ENCODE measurements around the gene LCN15. TPM values are rescaled to one million over a fixed set of nuclear protein-coding genes. Genes with fewer than 3 reads are reported as not detected.
A peak's percentile ranks its signal among the peaks of the same experiment; 100 is the strongest.

Gene LCN15
- total and polyA plus RNA-seq, 2 of the 13 experiments (the other 11 are each of a cell fraction or from before 2014, with no cell fraction given) = 1.3 to 53.7 TPM

GRCh38 chr9:136787690-136788400 is 23.5 kb upstream of the LCN15 start (continued):
- TF ChIP-seq ZNF510 (CRISPR knock-in tag; IDR thresholded peaks at IDR 0.05; ENCODE audit: low read depth) (0 out of 2 replicates have a peak, but pooled peaks have one; percentile 43), SOX6 (IDR thresholded peaks at IDR 0.05) (no peak), SOX6 (CRISPR knock-in tag; IDR thresholded peaks at IDR 0.05) (peak; percentile 41; the same call in 1 of the 2 replicates), ZFX (CRISPR knock-in tag; IDR thresholded peaks at IDR 0.05; ENCODE audit: low read depth) (peak; percentile 18; the same call in 1 of the 2 replicates), RXRA (CRISPR knock-in tag; IDR thresholded peaks at IDR 0.05) (no peak), NR2F6 (IDR thresholded peaks at IDR 0.05) (no peak), NR2F6 (CRISPR knock-in tag; IDR thresholded peaks at IDR 0.05) (peak; percentile 35; the same call in 1 of the 2 replicates), GATAD2A (CRISPR knock-in tag; IDR thresholded peaks at IDR 0.05) (peak; percentile 67), YEATS2 (CRISPR knock-in tag; IDR thresholded peaks at IDR 0.05; ENCODE audit: borderline replicate concordance) (0 out of 2 replicates have a peak, but pooled peaks have one; percentile 8), HDAC1 (CRISPR knock-in tag; IDR thresholded peaks at IDR 0.05) (peak; percentile 56; the same call in 1 of the 2 replicates), NONO (IDR thresholded peaks at IDR 0.05) (no peak), NONO (CRISPR knock-in tag; conservative IDR thresholded peaks at IDR 0.05) (no peak), ZNF282 (IDR thresholded peaks at IDR 0.05; ENCODE audit: partially characterized antibody) (no peak), LCORL (IDR thresholded peaks at IDR 0.05) (no peak), LCORL (CRISPR knock-in tag; IDR thresholded peaks at IDR 0.05) (peak; percentile 62), YEATS4 (CRISPR knock-in tag; IDR thresholded peaks at IDR 0.05; ENCODE audit: borderline replicate concordance) (peak; percentile 21; the same call in 1 of the 2 replicates), REXO4 (CRISPR knock-in tag; IDR thresholded peaks at IDR 0.05; ENCODE audit: borderline replicate concordance) (no peak)
- TF ChIP-seq, protein P1, sequence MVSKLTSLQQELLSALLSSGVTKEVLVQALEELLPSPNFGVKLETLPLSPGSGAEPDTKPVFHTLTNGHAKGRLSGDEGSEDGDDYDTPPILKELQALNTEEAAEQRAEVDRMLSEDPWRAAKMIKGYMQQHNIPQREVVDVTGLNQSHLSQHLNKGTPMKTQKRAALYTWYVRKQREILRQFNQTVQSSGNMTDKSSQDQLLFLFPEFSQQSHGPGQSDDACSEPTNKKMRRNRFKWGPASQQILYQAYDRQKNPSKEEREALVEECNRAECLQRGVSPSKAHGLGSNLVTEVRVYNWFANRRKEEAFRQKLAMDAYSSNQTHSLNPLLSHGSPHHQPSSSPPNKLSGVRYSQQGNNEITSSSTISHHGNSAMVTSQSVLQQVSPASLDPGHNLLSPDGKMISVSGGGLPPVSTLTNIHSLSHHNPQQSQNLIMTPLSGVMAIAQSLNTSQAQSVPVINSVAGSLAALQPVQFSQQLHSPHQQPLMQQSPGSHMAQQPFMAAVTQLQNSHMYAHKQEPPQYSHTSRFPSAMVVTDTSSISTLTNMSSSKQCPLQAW (CRISPR knock-in tag; IDR thresholded peaks at IDR 0.05) = peak; percentile 14; the same call in 1 of the 2 replicates
- TF ChIP-seq, protein P2, sequence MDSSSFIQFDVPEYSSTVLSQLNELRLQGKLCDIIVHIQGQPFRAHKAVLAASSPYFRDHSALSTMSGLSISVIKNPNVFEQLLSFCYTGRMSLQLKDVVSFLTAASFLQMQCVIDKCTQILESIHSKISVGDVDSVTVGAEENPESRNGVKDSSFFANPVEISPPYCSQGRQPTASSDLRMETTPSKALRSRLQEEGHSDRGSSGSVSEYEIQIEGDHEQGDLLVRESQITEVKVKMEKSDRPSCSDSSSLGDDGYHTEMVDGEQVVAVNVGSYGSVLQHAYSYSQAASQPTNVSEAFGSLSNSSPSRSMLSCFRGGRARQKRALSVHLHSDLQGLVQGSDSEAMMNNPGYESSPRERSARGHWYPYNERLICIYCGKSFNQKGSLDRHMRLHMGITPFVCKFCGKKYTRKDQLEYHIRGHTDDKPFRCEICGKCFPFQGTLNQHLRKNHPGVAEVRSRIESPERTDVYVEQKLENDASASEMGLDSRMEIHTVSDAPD (CRISPR knock-in tag; IDR thresholded peaks at IDR 0.05) = peak; percentile 52; the same call in 1 of the 2 replicates
- TF ChIP-seq, protein P3, sequence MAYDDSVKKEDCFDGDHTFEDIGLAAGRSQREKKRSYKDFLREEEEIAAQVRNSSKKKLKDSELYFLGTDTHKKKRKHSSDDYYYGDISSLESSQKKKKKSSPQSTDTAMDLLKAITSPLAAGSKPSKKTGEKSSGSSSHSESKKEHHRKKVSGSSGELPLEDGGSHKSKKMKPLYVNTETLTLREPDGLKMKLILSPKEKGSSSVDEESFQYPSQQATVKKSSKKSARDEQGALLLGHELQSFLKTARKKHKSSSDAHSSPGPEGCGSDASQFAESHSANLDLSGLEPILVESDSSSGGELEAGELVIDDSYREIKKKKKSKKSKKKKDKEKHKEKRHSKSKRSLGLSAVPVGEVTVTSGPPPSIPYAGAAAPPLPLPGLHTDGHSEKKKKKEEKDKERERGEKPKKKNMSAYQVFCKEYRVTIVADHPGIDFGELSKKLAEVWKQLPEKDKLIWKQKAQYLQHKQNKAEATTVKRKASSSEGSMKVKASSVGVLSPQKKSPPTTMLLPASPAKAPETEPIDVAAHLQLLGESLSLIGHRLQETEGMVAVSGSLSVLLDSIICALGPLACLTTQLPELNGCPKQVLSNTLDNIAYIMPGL (CRISPR knock-in tag; IDR thresholded peaks at IDR 0.05; ENCODE audit: borderline replicate concordance in 1 of 2, low read depth in 1 of 2) = peak; percentile 50 to 68; a peak in 2 of 4 replicates
- TF ChIP-seq, protein P4, sequence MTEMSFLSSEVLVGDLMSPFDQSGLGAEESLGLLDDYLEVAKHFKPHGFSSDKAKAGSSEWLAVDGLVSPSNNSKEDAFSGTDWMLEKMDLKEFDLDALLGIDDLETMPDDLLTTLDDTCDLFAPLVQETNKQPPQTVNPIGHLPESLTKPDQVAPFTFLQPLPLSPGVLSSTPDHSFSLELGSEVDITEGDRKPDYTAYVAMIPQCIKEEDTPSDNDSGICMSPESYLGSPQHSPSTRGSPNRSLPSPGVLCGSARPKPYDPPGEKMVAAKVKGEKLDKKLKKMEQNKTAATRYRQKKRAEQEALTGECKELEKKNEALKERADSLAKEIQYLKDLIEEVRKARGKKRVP (CRISPR knock-in tag; IDR thresholded peaks at IDR 0.05) = no peak
- TF ChIP-seq, protein P5, sequence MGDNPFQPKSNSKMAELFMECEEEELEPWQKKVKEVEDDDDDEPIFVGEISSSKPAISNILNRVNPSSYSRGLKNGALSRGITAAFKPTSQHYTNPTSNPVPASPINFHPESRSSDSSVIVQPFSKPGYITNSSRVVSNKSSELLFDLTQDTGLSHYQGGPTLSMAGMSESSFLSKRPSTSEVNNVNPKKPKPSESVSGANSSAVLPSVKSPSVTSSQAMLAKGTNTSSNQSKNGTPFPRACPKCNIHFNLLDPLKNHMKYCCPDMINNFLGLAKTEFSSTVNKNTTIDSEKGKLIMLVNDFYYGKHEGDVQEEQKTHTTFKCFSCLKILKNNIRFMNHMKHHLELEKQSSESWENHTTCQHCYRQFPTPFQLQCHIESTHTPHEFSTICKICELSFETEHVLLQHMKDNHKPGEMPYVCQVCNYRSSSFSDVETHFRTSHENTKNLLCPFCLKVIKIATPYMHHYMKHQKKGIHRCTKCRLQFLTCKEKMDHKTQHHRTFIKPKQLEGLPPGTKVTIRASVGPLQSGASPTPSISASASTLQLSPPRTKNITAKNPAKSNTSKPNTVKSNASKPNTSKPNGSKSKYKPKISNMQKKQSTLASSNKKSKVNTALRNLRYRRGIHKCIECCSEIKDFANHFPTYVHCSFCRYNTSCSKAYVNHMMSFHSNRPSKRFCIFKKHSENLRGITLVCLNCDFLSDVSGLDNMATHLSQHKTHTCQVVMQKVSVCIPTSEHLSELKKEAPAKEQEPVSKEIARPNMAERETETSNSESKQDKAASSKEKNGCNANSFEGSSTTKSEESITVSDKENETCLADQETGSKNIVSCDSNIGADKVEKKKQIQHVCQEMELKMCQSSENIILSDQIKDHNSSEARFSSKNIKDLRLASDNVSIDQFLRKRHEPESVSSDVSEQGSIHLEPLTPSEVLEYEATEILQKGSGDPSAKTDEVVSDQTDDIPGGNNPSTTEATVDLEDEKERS (CRISPR knock-in tag; IDR thresholded peaks at IDR 0.05) = peak; percentile 65; the same call in 1 of the 2 replicates
